Thyroid gland (tissue), 4 donors: ENCODE data around the gene PPM1F. TPM values are rescaled to one million over a fixed set of nuclear protein-coding genes. Genes with fewer than 3 reads are reported as not detected.

Source experiments
- DNase-seq, 2 donors: peaks; one replicate each; pipeline ENCODE4 v3.0.0-alpha.2; 2019
- H3K27ac ChIP-seq, 3 donors: fragments of 200-600 bp; sonication (generic); 1 replicate in 2 of 3; 2 replicates in 1 of 3; pipeline ENCODE4 v1.5.1; 2016 to 2019; ENCODE audit warnings: mild to moderate bottlenecking in 1 of 3, moderate library complexity in 1 of 3
- H3K27me3 ChIP-seq: fragments of 200-600 bp; sonication (generic); one replicate; pipeline ENCODE4 v1.5.1; 2019
- H3K36me3 ChIP-seq, 2 donors: fragments of 200-600 bp; sonication (generic); one replicate each; pipeline ENCODE4 v1.5.1; 2016 to 2019
- H3K4me1 ChIP-seq, 2 donors: fragments of 200-600 bp; sonication (generic); one replicate each; pipeline ENCODE4 v1.5.1; 2017 to 2019
- H3K4me3 ChIP-seq, 3 donors: fragments of 200-600 bp; sonication (generic); replicated peaks in 1 of 3; 1 replicate in 2 of 3; 2 replicates in 1 of 3; pipeline ENCODE4 v1.5.1; 2016; ENCODE audit warnings: mild to moderate bottlenecking in 1 of 3
- H3K9me3 ChIP-seq: fragments of 200-600 bp; sonication (generic); one replicate; pipeline ENCODE4 v1.5.1; 2017
- POLR2A ChIP-seq, 2 donors: fragments of 450-650 bp; IDR thresholded peaks; one replicate each; pipeline ENCODE4 v1.6.1; 2017; ENCODE audit warnings: antibody characterized with exemption in 2 of 2, mild to moderate bottlenecking in 2 of 2, moderate library complexity in 1 of 2
- WGBS, 2 donors: methylation state at CpG; one replicate each; pipeline ENCODE4 v1.1.5; 2017; 5-methylcytosine and 5-hydroxymethylcytosine counted together
- intact Hi-C: fragments of 100-400 bp; cut with DNase I; formaldehyde crosslinking; loops from one replicate; pipeline ENCODE4 v1.15.1; 2023
- total RNA-seq, 4 donors: library from RNA; depleted of rRNA; stranded (reverse); fragments of >200 nt; gene quantifications; one replicate each; pipeline ENCODE4 v1.2.3, GENCODE V29; 2016
- TF ChIP-seq, protein P1 (sequence below), 6 experiments: fragments of 200-600 bp in 3 of 6; fragments of 450-650 bp in 3 of 6; sonication (generic) in 3 of 6; IDR thresholded peaks; one replicate each; pipeline ENCODE4 v1.5.1; 2016 to 2019; ENCODE audit warnings: antibody characterized with exemption in 6 of 6, mild to moderate bottlenecking in 2 of 6, inconsistent platforms in 1 of 6, moderate library complexity in 1 of 6

Gene PPM1F
- total RNA-seq, 4 donors from 2014 or later: 19.5 to 27.5 (median 26.2) TPM

- Histone ChIP-seq H3K4me1 (no peaks in the 10 kb centered on the region), H3K36me3 (peaks cover 49 to 74% of the 10 kb centered on the region in 2 donors), H3K27ac (no peak overlapping the region), H3K4me3 (no peak overlapping the region), H3K9me3 (no peaks in the 10 kb centered on the region), H3K27me3 (no peaks in the 10 kb centered on the region)
- 96% methylated on average over 15 of the region's 16 CpGs for WGBS, 2 donors
- intact Hi-C loops: no loop called here
- TF ChIP-seq POLR2A (IDR thresholded peaks at IDR 0.05): no peak
- TF ChIP-seq, protein P1, sequence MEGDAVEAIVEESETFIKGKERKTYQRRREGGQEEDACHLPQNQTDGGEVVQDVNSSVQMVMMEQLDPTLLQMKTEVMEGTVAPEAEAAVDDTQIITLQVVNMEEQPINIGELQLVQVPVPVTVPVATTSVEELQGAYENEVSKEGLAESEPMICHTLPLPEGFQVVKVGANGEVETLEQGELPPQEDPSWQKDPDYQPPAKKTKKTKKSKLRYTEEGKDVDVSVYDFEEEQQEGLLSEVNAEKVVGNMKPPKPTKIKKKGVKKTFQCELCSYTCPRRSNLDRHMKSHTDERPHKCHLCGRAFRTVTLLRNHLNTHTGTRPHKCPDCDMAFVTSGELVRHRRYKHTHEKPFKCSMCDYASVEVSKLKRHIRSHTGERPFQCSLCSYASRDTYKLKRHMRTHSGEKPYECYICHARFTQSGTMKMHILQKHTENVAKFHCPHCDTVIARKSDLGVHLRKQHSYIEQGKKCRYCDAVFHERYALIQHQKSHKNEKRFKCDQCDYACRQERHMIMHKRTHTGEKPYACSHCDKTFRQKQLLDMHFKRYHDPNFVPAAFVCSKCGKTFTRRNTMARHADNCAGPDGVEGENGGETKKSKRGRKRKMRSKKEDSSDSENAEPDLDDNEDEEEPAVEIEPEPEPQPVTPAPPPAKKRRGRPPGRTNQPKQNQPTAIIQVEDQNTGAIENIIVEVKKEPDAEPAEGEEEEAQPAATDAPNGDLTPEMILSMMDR (IDR thresholded peaks at IDR 0.05): no peak
- no peak for DNase-seq
These were observed 14.2 kb upstream of the PPM1F start for GRCh38 chr22:21966643-21967516.

- H3K27ac ChIP-seq: no peak overlapping the region
- no peak overlapping the region for H3K4me3 ChIP-seq
- no peaks in the 10 kb centered on the region for H3K27me3 ChIP-seq
- intact Hi-C loops: no loop called here
- TF ChIP-seq, protein P1 (IDR thresholded peaks at IDR 0.05): no peak
- no peak for TF ChIP-seq POLR2A (IDR thresholded peaks at IDR 0.05)
- no peaks in the 10 kb centered on the region for H3K9me3 ChIP-seq
- no peaks in the 10 kb centered on the region for H3K4me1 ChIP-seq
- DNase-seq: no peak
- WGBS, 2 donors: 93 to 98% methylated on average over 6 of the region's 6 CpGs
- H3K36me3 ChIP-seq: peaks cover 40 to 69% of the 10 kb centered on the region in 2 donors
These were observed 13.2 kb upstream of the PPM1F start for GRCh38 chr22:21965762-21966288.

DNA sequence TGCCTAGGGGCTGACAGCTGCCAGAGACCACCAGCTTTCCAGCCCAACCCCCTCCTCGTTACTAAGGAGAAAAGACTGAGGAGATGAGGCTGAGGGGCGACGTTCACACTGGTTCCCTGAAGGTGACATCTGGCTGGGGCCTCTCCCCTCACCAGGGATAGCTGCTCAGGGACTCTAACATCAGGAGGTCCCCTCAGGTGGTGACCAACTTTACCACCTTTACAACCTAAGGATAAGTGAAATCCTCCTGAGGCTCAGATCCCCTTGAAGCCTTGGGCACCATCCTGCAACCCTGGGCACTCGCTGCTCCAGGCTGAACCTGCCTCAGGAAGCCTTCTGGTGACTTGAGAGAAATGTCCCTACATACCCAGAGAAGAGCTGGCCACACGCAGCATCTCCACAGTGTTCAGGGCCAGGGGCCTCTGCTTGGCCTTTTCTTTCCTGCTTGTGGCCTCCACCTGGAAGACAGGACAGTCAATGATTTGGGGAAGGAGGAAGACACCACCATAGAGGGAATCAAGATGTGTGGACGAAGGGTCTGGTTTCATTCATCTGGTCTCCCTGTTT lies 12.4 kb upstream of the PPM1F start:
- Histone ChIP-seq H3K4me1 (no peaks in the 10 kb centered on the region), H3K27ac (no peak overlapping the region), H3K27me3 (no peaks in the 10 kb centered on the region), H3K4me3 (no peak overlapping the region), H3K9me3 (no peaks in the 10 kb centered on the region), H3K36me3 (peaks cover 40 to 62% of the 10 kb centered on the region in 2 donors)
- TF ChIP-seq, protein P1 (IDR thresholded peaks at IDR 0.05): no peak
- no peak for TF ChIP-seq POLR2A (IDR thresholded peaks at IDR 0.05)
- intact Hi-C loops: no loop called here
- 97 to 100% methylated on average over 3 to 6 of the region's 6 CpGs for WGBS, 2 donors
- DNase-seq: no peak

GRCh38 chr22:21964234-21964633 lies 11.6 kb upstream of the PPM1F start:
- no peak overlapping the region for H3K4me3 ChIP-seq
- 94 to 97% methylated on average over 5 to 12 of the region's 15 CpGs for WGBS, 2 donors
- H3K9me3 ChIP-seq: no peaks in the 10 kb centered on the region
- DNase-seq: no peak
- TF ChIP-seq POLR2A (IDR thresholded peaks at IDR 0.05): no peak
- TF ChIP-seq, protein P1 (IDR thresholded peaks at IDR 0.05): no peak
- H3K4me1 ChIP-seq: no peaks in the 10 kb centered on the region
- intact Hi-C loops: no loop called here
- H3K27ac ChIP-seq: no peak overlapping the region
- peaks cover 41 to 55% of the 10 kb centered on the region in 2 donors for H3K36me3 ChIP-seq
- no peaks in the 10 kb centered on the region for H3K27me3 ChIP-seq

- TF ChIP-seq, protein P1 (IDR thresholded peaks at IDR 0.05): no peak
- TF ChIP-seq POLR2A (IDR thresholded peaks at IDR 0.05): no peak
- 93 to 98% methylated on average over 16 of the region's 19 CpGs for WGBS, 2 donors
- DNase-seq: no peak
- H3K4me3 ChIP-seq: no peak overlapping the region
- intact Hi-C loops: no loop called here
- H3K36me3 ChIP-seq: peaks cover 45 to 52% of the 10 kb centered on the region in 2 donors
- H3K4me1 ChIP-seq: no peaks in the 10 kb centered on the region
- no peaks in the 10 kb centered on the region for H3K27me3 ChIP-seq
- no peaks in the 10 kb centered on the region for H3K9me3 ChIP-seq
- H3K27ac ChIP-seq: no peak overlapping the region
These were observed 11.2 kb upstream of the PPM1F start for GRCh38 chr22:21963790-21964211.
